GM12873 (cell line): ENCODE data around the gene RAB22A.

Source experiments
- TF ChIP-seq, protein P1 (sequence below): IDR thresholded peaks from 2 replicates; pipeline ENCODE4 v1.5.1; 2012; ENCODE audit warnings: low read depth, mild to moderate bottlenecking, moderate library complexity, low read length, control low read depth; ENCODE audit not compliant: insufficient read depth; ENCODE audit errors: missing control alignments

RAB22A gene

DNA sequence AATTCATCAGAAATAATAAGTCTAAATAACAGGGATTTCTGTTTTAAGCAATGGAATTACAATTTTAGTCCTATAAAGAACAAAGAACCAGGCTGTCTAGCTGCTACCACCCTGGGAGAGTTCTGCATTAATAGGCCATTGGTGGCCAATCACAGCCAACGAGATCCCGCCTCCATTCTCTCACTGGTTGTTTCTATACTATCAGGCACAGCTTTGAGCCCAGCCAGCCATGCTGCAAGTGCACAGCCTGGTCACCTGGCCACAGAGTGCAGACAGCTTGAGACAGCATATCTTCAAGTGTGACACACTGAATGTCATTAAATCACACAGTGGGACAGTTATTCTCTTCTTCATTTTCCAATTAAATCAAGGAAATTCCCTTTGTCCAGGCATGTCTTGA, 16.1 kb upstream of the RAB22A start:
- TF ChIP-seq, protein P1, sequence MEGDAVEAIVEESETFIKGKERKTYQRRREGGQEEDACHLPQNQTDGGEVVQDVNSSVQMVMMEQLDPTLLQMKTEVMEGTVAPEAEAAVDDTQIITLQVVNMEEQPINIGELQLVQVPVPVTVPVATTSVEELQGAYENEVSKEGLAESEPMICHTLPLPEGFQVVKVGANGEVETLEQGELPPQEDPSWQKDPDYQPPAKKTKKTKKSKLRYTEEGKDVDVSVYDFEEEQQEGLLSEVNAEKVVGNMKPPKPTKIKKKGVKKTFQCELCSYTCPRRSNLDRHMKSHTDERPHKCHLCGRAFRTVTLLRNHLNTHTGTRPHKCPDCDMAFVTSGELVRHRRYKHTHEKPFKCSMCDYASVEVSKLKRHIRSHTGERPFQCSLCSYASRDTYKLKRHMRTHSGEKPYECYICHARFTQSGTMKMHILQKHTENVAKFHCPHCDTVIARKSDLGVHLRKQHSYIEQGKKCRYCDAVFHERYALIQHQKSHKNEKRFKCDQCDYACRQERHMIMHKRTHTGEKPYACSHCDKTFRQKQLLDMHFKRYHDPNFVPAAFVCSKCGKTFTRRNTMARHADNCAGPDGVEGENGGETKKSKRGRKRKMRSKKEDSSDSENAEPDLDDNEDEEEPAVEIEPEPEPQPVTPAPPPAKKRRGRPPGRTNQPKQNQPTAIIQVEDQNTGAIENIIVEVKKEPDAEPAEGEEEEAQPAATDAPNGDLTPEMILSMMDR, result no peak

DNA sequence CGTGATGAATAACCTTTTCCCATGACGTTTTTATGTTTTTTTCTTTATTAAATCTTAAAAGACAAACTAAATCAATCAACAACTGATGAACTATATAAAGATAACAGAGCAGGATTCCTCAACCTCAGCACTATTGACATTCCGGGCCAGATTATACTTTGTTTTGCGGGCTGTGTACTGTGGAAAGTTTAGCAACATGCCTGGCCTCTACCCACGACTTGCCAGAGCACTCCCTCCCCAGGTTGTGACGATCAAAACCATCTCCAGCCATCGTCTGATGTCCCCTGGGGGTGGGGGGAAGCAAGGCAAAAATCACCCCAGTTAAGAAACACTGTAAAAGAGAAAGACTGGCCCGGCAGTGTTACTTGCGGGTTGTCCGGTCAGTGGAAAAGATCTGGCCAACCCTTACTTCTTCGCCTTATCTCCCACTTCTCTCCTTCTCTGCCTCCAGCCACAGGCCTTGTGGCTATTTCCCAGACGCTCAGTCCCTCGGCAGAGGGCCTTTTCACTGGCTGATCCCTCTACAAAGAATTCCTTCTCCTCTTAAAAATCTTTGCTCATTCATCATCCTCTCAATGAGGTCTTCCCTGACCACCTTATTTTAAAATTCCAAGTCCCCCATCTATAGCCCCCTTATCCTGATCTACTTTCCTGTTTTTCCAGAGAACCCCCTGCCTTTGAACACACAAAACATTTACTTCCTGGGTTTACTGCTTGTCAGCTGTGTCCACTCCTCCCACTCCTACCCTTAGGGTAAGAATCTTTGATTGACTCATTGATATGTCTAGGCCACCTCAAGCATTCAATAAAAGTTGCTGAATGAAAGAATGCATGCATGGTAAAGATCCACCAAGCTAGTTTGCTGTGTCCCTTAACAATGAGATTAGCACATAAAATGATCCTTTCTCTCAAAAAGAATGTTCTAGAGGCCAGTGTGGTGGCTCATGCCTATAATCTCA, 14.7 kb upstream of the RAB22A start:
- TF ChIP-seq, protein P1, result no peak

DNA sequence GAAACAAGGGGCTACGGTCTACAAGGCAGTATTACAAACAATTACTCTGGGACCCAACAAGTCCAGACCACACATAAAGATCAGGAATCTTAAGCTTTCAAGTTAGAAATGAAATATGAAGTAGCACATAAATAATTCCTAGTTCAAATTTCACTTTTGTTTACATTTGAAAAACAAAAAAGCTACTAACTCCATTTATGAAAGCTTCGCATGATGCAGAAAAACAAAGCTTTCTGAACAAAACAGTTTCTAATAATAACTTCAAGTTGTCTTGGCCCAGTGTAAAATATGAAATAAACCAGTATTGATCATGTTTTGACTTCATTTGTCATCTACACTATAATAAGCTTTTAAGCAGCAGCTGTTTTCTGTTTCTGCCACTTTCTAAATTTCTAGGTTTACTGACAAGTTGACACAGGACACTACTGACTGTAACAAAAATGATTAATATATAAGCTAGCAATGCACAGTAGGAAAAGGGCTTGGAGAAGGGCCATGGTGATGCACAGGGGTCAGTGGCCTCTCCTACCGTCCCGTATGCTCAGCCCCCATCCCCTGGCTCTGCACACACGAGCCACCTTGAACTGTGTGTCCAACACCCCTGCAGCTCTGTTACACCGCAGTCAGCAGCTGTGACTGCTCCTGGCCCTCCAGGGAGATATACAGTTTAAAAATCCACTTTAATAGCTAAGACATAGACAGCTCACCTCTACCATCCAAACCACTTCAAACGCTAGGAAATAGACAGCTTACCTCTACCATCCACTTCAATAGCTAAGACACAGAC, 13.3 kb upstream of the RAB22A start:
- TF ChIP-seq, protein P1, result no peak

DNA sequence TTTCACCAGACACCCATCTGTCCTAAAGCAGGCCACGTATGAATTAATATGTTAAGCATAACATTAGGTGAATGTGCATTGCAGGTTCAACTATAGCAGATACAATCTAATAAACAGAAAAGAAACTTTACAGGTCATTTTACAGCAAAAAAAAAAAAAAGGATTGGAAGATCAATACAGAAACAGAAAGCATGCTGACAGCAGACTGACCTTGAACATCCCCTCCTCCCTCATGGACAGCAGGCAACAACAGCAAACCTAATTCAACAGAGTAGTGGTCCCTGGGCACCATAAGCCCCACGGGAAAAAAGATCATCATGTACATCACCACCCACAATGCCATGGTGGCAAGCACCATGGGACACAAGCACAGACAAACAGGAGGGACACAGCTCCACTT, 12.1 kb upstream of the RAB22A start:
- TF ChIP-seq, protein P1, result no peak

DNA sequence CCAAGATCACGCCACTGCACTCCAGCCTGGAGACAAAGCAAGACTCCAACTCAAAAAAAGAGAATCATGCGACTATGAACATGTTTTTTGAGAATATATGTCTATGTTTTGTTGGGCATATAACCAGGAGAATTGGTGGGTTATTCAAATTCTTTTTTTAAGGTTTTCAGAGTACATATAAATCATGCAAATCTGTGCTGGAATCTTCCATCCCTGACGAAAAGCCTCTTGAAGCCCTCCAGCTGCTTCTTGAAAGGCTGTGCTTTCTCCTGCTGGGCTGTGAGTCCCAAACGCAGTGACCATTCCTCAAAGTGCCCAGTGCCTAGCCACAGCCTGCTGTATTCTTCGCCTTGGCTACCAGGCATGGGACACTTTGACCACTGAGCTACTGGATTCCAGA, 9.2 kb upstream of the RAB22A start:
- TF ChIP-seq, protein P1, result no peak

DNA sequence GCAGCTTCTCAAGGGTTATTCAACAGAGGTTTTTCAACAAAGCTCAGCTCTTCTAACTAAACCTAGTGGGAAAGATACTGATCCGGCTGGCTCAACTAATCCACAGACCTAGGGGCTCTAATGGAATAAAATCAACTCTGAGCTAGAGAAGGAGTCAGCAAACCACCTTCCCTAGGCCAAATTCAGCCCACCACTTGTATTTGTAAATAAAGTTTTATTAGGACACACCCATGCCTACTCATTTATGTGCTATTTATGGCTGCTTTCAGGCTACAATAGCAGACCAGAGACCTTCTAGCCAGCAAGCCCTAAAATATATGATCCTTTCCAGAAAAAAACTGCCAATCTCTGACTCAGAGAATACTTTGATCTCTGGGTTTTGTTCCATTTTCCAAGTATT, 6.0 kb upstream of the RAB22A start:
- TF ChIP-seq, protein P1, result no peak

DNA sequence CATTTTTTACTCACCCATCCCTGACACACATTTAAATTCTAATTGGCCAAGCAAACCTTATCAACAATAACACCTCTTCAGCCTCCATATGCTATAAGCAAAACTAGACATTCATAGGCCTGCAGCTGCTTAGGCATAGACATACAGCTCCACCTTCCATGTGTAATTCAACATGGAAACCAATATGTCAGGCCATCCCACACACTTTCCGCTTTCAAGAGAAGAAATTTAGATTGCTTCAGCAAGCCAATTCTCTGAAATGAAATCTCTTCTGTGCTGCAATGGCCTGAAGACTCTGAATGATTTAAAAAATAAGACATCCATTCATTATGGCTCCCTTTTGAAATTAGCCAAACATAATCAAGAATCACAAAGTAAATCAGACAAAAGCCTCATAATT, 4.5 kb upstream of the RAB22A start:
- TF ChIP-seq, protein P1, result no peak
